GM18499 (cell line): Measurements from ENCODE around the gene NFATC1.
"Not testable (repeated sequence)": the region's sequence is repeated elsewhere in the genome, so short reads cannot be mapped to it uniquely, and the experiment has no call there.

Experiments
- ATAC-seq: cut with Tn5 transposase; IDR thresholded peaks from one replicate; pipeline ENCODE4 v1.9.1; 2021; ENCODE audit warnings: moderate number of reproducible peaks; ENCODE audit not compliant: insufficient read depth, unreplicated experiment

Gene NFATC1

DNA sequence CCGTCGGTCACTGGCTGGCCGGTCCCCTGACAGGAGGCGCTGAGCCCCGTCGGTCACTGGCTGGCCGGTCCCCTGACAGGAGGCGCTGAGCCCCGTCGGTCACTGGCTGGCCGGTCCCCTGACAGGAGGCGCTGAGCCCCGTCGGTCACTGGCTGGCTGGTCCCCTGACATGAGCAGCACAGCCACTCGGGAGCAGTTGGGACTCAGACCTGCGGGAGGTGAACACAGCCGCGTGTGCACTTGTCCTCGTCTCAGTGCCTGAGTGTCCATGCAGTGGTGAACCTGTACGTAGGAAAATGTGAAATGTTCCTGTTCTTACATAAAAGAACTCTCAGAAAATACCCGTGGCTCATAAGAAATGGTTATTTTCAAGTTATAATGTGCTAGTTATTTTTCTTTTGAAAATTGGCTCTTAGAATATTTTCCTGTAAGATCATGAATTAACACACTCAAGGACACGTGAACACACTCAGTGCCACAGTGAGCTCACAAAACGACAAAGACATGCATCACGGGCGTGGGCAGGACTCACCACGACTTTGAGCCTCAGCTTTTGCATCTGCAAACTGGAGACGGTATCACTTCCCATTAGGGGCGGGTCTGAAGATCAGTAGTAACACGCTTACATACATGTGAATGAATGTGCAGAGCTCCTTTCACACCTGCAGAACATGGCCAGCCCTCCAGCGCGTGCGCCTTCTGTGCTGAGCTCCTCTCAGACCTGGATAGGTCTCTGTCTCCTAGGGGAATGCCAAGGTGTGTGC lies 21.1 kb upstream of the NFATC1 start:
- ATAC-seq: peak; percentile 78

DNA sequence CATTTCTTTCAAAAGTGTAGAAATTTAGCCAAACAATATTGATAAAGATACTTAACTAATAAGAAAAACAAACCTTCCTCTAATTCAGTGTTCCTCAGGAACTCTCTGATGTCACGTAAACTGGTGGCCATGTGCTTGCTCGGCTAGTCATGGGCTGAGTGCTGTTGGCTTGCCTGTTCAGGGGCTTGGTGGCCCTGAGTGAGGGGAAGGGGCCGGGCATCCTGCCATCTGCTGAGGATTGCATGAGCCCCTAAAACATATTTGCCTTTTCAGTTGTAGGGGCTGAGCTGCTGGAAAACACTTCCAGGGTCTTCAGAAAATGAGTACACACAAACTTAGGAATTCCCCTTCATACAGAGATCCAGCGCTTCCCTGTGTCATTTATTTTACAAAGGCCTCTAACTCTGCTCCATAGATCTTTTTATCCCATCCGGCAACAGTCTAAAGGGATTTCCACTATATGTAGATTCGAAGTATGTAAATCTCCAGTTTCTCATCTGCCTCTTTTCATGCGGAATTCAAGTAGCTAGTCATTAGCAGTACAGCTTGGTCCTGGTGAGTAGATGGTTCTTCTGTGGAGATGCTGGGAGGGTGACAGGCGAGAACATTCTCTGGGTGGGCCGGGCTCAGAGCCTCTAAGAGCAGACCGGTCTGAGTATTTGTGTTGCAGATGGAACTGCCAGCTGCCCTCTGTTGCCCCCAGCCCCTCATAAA lies 20.1 kb upstream of the NFATC1 start:
- ATAC-seq: no peak

DNA sequence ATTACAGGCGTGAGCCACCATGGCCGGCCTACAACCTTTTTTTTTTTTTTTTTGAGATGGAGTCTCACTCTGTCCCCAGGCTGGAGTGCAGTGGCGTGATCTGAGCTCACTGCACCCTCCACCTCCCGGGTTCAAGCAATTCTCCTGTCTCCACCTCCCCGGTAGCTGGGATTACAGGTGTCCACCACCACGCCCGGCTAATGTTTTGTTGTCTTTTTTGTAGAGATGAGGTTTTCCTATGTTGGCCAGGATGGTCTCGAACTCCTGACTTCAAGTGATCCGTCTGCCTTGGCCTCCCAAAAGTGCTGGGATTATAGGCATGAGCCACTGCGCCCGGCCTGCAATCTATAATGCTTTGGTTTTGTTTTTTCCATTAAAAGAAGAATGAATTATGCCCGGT lies 19.1 kb upstream of the NFATC1 start:
- not testable (repeated sequence) for ATAC-seq

- no peak for ATAC-seq
Observed at GRCh38 chr18:79377187-79377891, 18.4 kb upstream of the NFATC1 start.

DNA sequence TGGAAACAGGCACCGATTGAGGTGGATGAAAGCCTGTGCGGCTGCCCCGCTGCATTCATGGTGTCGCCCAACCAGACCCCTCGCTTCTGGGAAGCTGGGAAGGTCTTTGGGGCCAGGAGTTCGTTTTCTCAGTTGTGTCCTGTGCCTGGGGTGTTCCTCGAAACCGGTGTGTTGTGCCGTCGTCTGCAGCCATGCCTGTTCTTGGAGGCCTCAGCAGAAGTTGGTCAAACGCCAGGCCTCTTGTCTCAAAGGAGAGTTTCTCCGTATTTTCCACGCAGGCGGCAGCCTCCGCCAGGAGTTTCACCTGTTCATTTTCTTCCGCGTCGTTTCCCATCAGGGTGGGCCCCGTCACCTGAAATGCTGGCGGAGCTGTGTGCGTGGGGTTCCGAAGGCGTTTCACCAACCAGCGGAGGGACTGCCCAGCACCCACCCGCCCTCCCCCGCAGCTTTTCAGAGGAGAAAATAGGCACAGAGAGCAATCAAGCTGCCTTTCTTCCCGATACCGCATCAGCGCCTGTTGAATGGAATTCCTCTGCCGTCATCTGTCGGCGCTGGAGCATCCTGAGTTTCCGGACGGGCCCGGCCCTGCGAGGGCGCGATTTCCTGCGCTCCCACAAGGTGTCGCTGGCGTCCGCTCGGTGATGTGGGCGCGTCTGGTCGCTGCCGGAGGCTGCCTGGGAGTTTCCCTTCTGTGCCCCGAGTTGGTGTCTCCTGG lies 17.0 kb upstream of the NFATC1 start:
- no peak for ATAC-seq

- ATAC-seq: no peak
Observed at GRCh38 chr18:79379251-79379905, 16.4 kb upstream of the NFATC1 start.

DNA sequence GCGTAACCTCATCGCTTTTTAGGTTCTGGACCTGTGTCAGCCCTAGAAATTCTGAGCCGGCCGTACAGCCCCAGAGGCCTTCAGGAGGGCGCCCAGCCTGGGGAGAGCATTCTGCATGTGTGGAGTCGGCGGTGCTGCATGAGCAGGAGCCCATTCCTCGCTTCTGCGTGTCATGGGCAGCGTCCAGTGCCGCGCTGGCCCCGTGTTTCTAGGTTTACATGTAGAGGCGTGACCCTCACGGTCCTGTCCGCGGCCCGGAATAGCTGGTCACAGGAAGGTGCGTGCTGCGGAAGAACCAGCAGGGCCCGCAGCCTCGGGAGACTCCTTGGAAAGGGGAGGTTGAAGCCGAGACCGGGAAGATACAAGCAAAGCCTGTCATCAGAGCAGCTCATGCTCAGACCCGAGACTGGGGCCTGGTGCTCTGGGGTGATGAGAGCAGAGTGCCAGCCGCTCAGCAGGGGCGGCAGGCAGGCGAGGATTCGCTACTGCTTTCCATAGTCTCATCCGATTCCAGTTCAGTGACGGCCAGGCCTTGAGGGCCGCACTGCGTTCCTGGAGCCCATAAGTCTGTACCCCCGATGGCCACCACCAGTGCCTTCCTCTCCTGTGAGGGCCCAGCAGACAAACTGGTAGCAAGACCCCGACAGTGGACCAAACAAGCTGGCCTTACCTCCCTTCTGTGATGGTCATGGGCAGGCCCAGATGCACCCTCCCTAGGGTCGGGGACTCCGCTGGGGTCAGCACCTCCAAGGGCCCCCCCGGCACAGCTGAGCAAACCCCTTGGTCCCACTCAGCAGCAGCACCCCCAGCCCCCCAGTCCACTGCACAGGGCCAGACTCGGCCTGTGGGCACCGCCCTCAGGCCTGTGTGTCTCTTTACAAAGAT lies 15.6 kb upstream of the NFATC1 start:
- ATAC-seq: no peak

DNA sequence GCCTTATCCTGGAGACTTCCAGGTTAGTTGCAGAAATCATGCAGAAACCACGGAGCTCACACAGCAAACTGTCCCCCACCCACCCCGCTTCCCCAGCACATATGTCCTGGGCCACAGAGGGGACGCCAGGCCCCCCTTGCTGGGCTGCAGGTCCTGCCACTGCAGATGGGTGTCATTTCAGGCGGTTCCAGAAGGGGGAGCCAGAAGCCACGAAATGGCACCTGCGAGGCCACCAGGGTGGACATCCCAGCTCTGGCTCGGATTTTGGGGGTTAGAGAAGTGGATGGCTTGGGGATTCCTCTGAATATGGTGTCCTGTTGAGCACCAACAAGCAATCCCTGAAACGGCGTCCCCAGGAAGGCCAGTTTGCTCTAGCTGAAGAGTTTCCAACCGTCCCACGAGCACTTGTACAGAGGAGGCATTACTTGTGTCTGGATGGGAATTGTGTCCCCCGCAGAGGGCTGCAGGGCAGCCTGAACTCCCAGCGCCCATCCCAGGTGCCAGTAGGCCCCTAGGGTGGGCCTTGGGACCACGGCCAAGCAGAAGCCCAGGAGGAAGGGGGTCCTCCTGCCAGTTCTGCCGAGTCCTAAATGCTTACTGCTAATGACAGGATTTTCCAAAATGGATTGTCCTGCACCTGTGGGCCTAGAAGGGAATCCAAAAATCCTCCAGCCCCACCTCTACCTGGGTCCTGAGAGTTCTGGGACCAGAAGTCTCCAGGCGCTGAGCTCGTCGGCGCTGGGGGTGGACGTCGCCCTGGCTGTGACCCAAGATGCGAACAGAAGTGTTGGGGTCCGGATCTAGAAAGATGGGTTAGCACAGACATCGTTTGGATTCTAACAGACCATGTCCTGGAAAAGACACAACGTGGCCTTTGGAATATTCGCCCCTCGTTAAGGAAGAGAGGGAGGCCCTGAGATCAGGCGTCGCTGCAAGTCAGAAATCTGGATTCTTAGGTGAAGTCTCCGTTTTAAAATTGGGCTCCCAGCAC lies 14.6 kb upstream of the NFATC1 start:
- ATAC-seq: no peak

DNA sequence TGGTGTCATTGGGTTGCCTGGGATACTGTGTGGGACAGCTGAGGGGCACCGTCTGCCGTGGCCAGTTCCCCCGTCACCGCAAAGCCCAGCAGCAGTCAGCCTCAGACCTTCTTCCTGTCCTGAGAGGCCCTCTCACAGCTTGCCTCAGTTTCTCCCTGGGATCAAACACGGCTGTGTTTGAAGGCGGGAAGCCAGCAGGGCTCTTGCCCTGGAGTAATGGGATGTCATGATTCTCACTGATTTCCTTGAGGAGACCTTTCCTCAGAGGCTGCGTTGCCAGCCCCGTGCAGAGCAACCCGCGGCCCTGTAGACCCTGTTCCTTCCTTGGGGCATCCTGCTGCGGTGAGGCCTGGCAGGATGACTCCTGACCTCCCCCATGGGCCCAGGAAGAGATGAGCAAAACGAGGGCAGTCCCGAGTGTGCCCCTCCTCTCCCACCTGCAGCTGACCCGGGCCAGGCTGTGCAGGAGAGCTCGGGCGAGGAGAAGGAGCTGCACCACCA lies 13.9 kb upstream of the NFATC1 start:
- no peak for ATAC-seq

- ATAC-seq: no peak
Observed at GRCh38 chr18:79382681-79383387, 12.9 kb upstream of the NFATC1 start.

DNA sequence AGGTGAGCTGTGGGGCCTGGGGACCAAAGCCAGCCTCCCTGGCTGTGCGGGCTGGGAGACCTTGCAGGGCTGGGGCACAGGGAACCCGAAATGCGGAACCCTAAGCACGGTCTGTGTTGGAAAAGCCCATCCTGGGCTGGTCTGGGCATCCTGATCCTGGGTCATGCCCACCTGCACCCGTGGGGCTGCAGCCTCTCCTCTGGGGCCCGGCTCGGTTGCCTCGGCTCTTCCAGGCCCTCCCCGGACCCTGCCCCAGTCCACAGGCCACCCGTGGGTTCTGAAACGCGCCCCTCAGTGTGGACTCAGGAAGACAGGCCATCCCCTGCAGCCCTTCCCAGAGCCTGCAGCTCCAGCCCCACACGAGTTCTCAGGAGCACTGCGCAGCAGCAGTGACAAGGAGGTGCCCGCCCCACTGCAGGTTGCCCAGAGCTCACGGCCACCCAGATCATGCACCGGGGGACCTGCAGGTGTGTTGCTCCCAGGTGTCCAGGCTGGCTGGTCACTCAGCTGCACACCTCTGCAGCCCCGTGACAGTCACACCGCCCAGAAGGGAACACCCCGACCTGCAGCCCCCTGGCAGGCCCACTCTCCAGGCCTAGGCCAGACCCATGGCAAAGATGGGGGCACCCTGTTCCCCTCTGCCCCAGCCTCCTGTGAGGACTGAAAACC lies 12.2 kb upstream of the NFATC1 start:
- no peak for ATAC-seq

- no peak for ATAC-seq
Observed at GRCh38 chr18:79384151-79384807, 11.5 kb upstream of the NFATC1 start.

DNA sequence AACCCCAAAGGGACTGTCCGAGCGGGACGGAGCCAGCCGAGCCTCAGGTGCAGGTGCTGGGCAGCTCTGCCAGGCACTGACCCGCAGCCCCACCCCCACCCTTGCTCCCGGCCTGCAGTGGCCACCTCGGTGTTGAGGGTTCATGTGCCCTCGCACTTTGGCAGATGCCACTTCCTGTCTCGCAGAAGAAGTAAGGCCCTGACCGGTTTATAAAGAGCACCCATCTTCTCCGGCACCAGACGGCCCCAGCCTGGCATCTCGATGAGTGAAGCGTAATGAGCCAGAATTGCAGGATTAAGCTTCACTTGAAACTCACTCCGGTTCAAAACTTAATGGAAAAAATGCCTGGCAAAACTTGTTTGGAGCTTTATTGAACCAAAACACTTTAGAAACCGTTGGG lies 10.9 kb upstream of the NFATC1 start:
- no peak for ATAC-seq

GRCh38 chr18:79385326-79385707 lies 10.4 kb upstream of the NFATC1 start:
- no peak for ATAC-seq

GRCh38 chr18:79385708-79386341 lies 9.9 kb upstream of the NFATC1 start:
- ATAC-seq: no peak

- ATAC-seq: no peak
Observed at GRCh38 chr18:79386547-79386946, 9.2 kb upstream of the NFATC1 start.
